Left renal pelvis (tissue), 4 donors: Measurements from ENCODE around the gene SPOCD1. TPM values are rescaled to one million over a fixed set of nuclear protein-coding genes. Genes with fewer than 3 reads are reported as not detected.
"Not testable (repeated sequence)": the region's sequence is repeated elsewhere in the genome, so short reads cannot be mapped to it uniquely, and the experiment has no call there.

Experiments
- DNase-seq, 4 donors: peaks; one replicate each; pipeline ENCODE4 v3.0.0-alpha.2; 2013; ENCODE audit warnings: low read depth in 4 of 4, low spot score in 3 of 4
- polyA plus RNA-seq, 4 donors: library from polyadenylated mRNA; unstranded; fragments of 120-200 nt; gene quantifications; one replicate each; pipeline ENCODE4 v1.2.1, GENCODE V29; 2013; ENCODE audit not compliant: insufficient read length in 4 of 4

The SPOCD1 gene
- polyA plus RNA-seq, 4 donors, result 0.26 to 0.37 (median 0.35) TPM; not detected in 1

DNA sequence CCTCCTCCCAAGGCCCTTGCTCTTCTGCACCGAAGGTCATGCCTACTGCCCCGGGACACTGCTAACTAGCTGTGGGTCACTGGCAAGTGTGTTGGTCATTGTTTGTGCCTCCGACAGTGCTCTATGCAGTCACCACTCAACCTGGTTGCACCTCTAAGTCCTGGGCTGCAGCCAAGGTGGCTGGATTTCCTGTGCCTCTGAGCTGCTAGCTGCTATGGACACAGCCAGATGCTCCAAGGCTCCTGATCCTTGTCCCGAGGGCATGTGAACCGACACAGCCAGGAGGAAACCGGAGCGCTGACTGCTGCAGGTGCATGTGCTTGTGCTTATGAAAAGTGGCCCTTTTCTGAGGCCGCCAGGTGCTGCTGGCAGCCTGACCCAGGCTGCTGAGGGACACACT, 14.7 kb upstream of the SPOCD1 start:
- DNase-seq, result no peak

DNA sequence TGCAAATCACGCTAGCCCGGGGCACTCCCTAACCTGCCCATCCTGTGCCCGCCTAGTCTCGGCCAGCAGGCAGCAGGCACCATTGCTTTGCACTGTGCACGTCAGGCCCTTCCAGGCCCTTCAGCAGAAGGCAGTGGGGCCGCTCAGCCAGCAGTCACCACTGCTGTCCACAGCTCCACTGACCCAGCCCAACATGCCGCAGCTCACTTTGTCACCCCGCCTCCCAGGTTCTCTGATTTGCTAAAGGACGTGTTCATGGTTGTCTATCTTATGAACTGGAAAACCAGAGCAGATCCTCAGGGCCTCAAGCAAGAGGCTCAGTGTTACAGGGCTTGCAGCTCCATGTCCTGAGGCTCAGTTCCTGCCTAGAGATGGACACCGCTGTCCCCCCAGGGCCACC, 14.2 kb upstream of the SPOCD1 start:
- DNase-seq, result no peak

DNA sequence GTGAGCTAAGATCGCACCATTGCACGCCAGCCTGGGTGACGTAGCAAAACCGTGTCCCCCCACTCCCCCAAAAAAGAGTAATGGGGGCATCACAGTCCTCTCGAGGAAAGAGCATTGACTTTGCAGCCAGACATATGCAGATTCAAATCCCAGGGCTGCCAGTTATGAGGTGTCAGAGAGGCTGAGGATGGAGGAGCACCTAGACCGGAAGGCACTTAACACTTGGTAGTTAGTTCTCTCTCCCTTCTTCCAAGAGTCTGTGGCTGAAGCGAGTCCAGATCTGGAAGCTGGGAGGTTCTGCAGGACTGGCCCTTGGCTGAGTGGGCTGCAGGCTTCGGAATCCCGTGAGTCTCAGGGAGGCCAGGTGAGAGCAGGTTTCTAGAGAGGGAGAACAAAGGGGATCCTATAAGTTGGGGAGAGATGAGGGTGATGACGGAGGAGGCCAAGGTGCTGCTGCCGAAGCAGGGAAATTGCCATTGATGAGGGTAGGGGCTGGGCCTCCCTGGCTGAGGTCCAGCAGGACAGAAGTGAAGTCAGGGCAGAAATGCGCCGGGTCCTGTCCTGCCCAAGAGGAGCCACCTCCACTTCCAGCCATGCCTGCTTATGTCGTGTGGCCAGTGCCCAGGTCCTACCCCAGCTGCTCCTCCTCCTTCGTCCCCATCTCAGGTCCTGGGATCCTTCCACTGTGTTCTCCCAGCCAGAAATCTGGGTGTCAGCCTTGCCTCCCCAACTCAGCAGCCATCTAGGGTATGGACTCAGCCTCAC, 13.3 kb upstream of the SPOCD1 start:
- no peak for DNase-seq

DNA sequence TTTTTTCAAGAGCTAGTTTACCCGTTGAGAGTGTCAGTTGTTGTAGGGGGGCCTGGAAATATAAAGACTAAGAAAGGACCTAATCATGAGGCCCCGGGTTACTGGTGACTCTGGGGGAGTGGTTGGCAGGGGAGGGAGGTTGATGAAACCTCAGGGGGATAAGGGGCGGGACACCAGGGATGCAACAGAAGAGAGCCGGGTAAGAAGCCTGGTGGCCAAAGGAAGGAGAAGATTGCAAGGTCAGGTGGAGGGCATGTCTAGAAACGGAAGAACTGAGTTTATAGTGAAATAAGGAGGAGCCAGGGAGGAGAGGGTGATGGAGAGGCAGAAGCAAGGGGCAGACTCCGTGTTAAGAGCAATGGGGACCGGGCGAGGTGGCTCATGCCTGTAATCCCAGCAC, 12.5 kb upstream of the SPOCD1 start:
- no peak for DNase-seq

DNA sequence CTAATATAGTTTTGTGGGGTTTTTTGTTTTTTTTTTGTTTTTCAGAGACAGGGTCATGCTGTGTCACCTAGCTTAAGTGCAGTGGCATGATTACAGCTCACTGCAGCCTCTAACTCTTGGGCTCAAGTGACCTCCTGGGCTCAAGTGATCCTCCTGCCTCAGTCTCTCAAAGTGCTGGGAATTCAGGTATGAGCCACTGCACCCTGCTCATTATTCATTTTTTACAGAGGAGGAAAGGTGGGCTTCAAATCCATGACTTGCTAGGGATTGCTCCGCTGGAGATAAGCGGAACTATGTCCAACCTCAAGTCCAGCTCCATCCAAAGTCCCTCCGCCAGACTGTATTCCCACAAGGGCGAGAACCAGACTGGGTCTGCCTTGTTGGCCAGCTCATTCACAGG, 8.0 kb upstream of the SPOCD1 start:
- DNase-seq, result no peak

DNA sequence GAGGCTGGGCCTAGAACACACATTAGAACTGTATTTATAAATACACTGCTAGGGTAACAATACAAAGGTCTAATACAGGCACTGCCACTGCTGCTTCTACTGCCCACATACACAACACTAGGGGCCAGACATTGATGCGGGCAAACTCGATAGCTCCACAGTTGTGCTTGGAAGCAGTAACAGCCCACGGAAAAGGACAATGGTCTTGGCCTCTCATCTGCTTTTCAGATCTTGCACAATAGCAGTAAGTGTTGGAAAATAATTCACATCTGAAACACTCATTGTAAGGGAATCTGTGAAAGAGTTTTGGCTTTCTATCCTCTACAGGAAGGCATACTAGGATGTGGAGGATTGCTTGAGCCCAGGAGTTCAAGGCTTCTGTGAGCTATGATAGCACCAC, 6.9 kb upstream of the SPOCD1 start:
- no peak for DNase-seq

DNA sequence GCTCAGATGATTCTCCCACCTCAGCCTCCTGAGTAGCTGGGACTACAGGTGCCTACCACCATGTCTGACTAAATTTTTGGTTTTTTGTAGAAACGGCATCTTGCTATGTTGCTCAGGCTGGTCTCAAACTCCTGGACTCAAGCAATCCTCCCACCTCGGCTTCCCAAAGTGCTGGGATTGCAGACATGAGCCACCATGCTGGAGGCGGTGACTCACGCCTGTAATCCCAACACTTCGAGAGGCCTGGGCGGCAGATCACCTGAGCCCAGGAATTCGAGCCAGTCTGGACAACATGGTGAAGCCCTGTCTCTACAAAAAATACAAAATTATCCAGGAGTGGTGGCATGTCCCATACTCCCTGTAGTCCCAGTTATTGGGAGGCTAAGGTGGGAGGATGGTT, 4.4 kb upstream of the SPOCD1 start:
- not testable (repeated sequence) for DNase-seq

DNA sequence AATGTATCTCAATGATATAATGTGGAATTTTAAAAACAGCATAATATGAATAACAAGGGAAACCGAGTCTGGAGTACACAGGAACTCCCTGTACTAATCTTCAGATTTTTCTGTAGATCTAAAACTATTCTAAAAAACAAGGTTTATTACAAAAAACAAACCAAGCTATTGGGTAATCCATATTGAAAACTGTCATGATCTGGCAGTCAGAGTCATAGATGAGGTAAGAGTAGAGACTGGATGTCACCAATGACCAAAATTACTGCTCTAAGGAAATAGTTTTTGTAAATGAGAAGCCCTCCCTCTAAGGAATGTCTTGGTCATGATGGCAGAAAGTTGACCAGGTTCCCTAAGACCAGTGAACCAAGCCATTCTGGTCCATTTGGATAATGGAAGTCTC, 2.4 kb upstream of the SPOCD1 start:
- DNase-seq, result no peak

DNA sequence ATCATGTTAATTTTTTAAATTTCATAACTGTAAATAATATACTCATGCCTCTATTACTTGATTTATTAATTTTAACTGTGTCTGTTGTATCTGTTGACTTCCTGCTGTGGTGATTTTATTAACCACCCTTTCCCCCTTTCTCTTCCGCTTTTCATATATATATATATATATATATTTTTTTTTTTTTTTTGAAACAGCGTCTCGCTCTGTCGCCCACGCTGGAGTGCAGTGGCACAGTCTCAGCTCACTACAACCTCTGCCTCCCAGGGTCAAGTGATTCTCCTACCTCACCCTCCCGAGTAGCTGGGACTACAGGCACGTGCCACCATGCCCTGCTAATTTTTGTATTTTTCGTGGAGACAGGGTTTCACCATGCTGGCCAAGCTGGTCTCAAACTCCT, 1.1 kb upstream of the SPOCD1 start:
- DNase-seq, result not testable (repeated sequence)

DNA sequence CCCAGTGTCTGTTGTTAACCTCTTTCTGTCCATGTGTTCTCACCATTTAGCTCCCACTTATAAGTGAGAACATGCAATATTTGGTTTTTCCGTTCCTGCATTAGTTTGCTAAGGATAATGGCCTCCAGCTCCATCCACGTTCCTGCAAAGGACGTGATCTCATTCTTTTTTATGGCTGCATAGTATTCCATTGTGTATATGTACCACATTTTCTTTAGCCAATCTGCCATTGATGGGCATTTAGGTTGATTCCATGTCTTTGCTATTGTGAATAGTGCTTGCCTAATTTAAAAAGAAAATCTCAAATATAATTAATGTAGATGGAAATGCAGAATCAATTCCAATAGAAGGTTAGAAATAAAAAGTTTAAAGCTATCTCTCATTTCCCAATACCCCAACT, 679 bp upstream of the SPOCD1 start:
- DNase-seq, result not testable (repeated sequence)

DNA sequence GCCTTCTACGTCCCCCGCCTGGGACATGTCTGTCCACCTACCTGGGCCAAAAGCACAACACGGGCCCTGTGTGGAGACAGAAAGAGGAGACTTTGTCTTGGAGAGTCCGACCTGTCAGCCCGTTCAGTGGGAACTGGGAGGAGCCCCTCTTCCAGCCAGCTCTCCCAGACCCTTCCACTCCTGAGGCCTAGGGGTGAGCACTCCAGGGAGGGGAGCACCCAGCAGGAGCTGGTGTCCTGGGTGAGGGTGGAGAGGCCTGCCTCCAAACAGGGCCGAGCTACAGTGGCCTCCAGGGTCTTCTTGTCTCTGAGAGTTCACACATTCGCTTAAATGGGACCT, 546 bp downstream of the SPOCD1 start:
- DNase-seq, result no peak

DNA sequence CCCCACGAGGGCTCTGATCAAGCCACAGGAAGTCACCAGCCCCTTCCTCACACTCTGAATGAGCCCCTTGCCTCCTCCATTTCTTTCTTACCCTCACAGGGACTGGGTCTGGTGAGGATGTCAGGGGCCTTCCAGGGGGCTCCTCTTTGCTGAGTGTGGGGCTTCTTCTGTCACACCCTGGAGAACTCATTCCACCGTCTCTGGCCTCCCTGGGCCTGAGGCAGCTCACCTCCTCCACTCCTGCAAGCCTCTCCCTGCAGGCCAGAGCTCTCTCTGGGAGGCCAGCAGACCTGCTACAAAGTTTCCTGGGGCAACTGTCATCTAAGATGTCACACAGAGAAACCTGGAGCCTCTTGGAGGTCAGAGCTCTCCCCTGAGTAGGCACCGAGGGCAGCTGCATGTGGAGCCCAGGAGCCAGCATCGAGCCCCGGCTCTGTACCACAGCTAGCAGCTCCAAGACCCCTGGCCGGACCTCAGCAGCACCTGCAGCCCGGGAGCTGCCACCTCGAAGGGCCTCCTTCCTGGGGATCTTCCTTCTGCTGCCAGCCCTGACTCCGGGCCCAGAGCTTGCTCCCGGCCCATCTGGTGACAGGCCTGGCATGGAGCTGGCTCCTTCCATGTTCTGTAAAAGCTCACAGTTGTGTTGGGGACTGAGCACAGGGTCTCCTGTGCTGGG, 1.1 kb downstream of the SPOCD1 start:
- DNase-seq, result no peak

DNA sequence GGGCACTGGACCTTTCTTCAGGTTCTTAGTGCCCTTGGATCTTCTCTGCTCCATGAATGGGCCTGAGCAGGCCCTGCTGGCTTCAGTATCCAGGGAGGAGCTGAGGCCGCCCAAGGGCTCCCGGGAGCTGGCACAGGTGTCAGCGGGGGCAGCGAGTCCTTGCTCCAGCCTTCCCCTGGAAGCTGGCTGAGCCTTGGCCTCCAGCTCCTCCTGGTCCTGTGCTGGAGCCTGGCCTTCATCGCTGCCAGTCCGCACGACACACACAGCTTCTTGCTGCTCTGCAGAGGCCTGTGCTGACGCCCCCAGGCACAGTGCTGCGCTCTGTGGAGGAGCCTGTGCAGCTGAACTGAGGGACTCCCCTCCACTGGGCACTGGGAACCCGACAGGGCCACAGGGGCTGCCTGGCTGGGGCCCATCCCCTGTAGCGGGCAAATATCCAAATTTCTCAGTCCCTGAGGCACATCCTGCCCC, 1.7 kb downstream of the SPOCD1 start:
- DNase-seq, result no peak

DNA sequence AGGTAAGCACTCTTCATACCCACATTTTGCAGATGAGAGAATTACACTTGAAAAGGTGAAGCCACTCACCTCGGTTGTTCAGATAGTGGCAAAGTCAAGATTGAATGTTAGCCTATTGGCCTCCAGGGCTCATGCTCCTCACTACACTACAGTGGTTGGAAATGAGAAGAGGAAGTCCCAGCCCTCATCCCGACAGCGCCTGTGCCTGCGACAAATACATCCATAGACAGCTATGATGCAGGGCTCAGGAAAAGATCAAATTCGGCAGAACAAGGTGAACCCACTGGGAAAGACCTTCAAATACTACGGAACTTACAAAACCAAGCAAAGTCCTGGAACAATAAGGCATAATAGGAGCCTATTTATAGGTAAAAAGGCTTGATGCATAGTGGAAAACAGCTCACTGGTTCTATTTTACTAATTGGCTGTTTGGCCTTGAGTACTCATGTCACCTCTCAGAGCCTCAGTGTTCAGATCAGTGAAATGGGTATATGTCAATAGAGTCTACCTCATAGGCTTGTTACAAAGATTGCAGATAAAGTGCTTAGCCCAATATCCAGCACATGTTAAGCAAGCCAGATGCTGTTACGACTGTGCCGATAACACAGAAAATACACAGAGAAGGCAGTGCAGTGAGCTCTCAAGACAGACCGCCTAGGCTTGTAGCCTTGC, 3.5 kb downstream of the SPOCD1 start:
- DNase-seq, result no peak

DNA sequence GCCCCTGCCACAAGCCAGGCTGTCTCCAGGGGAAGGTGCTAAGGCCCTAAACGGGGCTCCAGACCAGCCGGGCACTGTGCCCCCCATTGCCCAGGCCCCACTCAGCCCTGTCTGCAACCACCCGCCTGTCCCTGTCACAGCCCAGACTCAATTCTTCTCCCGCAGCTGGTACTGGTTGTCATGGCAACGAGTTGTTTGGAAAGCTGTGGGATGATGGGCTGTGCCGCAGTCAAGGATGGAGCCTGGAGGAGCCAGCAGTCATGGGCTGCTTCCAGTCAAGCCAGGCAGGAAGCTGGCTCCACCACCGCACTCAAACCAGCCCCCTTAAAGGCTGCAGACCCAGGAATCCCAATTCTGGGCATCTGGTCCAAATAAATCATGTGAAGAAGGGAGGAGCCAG, 4.2 kb downstream of the SPOCD1 start:
- DNase-seq, result peak in 2 of 4 donors; percentile 18 to 51

DNA sequence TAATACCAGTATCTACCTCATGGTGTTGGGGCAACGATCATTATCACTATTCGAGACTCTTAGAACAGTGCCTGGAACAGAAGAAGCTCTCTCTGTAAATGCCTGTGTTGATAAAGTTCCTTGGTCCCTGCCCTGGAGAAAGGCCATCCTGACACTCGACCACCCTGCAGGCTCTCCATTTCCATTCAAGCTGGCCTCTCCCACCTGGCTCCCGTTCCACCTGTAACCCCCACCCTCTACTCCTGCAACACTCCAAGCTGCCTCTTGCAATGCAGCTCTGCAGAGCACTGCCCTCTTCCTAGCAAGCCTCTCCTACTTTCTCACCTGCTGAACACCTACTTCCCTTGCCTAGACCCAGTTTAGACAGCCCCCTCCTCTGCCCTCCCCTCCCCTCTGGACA, 6.1 kb downstream of the SPOCD1 start:
- DNase-seq, result no peak

DNA sequence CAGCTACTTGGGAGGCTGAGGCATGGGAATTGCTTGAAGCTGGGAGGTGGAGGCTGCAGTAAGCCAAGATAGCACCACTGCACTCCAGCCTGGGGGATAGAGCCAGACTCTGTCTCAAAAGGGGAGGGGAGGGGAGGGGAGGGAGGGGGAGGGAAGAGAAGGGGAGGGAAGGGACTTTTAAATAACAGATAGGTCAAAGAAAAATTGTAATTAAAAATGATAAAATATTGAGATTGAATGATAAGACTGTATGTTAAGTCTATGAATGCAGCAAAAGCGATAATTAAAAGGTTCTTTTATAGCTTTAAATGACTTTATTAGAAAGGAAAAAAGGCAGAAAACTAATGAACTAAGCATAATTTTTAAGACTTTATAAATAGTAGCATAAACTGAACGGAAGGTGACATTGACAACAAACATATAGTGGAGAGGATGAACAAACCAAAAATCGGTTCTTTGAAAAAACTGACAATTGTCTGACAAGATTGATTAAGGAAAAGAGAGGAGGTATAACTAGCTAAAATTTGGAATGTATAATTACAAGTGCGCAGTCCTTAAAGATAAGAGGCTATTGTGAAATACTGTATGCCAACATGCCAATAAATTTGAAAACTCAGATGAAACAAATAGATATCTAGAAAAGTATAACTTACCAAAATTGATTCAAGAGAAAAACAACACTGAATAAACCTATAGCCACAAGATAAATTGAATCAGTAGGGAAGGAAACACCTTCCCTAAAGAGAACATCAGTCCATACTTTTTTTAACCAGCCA, 8.4 kb downstream of the SPOCD1 start:
- no peak for DNase-seq

DNA sequence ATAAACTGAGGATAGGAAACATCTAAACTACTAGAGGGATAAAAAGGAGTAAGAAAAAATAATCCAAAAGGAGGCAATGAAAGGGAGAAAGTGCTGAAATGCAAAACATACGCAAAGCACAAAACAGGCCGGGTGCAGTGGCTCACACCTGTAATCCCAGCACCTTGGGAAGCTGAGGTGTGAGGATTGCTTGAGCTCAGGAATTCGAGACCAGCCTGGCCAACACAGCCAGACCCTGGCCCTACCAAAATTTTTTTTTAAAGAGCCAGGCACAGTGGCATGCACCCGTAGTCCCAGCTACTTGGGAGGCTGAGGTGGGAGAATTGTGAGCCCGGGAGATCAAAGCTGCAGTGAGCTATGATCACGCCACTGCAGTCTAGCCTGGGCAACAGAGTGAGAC, 10.5 kb downstream of the SPOCD1 start:
- no peak for DNase-seq

DNA sequence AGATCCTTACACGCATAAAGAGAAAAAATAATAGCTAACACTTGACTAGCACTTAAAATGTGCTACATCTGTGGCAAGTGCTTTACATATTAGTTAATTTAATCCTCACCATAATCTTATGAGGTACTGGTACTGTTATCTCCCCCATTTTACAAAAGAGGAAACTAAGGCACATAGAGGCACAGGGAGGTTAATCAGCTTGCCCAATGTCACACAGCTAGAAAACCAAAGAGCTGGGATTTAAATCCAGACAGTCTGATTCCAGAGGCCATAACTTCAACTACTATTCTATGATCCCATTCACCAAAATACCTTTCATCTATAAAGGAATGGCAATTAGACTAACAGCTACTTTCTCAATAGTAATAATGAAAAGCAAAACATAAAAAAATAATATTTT, 11.7 kb downstream of the SPOCD1 start:
- no peak for DNase-seq

DNA sequence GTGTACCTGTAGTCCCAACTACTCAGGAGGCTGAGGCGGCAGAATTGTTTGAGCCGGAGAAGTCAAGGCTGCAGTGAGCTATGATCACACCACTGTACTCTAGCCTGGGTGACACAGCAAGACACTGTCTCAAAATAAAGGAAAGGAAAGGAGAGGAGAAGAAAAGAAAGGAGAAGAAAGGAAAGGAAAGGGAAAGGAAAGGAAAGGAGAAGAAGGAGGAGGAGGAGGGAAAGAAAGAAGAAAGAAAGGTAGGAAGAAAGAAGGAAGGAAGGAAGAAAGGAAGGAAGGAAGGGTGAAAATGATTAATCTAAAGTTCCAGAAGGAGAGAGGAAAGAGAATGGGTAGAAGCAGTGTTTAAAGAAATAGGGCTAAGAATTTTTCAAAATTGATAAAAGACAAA, 12.2 kb downstream of the SPOCD1 start:
- no peak for DNase-seq
